ENCODE measurements around the gene HPGD.

- TF ChIP-seq, protein P1, sequence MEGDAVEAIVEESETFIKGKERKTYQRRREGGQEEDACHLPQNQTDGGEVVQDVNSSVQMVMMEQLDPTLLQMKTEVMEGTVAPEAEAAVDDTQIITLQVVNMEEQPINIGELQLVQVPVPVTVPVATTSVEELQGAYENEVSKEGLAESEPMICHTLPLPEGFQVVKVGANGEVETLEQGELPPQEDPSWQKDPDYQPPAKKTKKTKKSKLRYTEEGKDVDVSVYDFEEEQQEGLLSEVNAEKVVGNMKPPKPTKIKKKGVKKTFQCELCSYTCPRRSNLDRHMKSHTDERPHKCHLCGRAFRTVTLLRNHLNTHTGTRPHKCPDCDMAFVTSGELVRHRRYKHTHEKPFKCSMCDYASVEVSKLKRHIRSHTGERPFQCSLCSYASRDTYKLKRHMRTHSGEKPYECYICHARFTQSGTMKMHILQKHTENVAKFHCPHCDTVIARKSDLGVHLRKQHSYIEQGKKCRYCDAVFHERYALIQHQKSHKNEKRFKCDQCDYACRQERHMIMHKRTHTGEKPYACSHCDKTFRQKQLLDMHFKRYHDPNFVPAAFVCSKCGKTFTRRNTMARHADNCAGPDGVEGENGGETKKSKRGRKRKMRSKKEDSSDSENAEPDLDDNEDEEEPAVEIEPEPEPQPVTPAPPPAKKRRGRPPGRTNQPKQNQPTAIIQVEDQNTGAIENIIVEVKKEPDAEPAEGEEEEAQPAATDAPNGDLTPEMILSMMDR (IDR thresholded peaks at IDR 0.05) = no peak
- no peak for TF ChIP-seq POLR2A (IDR thresholded peaks at IDR 0.05)
Observed at GRCh38 chr4:174517502-174518445, 4.5 kb downstream of the HPGD start.

All from esophagus squamous epithelium (tissue), 4 donors.